Fibroblast of skin of left biceps (primary cell): Measurements from ENCODE around the gene SNN.

ENCODE experiments used
- DNase-seq, 2 experiments: peaks; one replicate each; pipeline ENCODE4 v3.0.0-alpha.2; 2013; ENCODE audit warnings: low read depth in 2 of 2

The SNN gene

GRCh38 chr16:11667221-11667823 lies 933 bp upstream of the SNN start:
- DNase-seq, result no peak

- DNase-seq, result no peak
Observed at GRCh38 chr16:11668623-11669379, 546 bp downstream of the SNN start.

- no peak for DNase-seq
Observed at GRCh38 chr16:11669380-11670146, 1.3 kb downstream of the SNN start.

GRCh38 chr16:11670171-11671131 lies 2.2 kb downstream of the SNN start:
- no peak for DNase-seq

GRCh38 chr16:11671271-11671670 lies 3.0 kb downstream of the SNN start:
- no peak for DNase-seq

- no peak for DNase-seq
Observed at GRCh38 chr16:11671676-11672075, 3.4 kb downstream of the SNN start.

GRCh38 chr16:11672206-11673090 lies 4.2 kb downstream of the SNN start:
- no peak for DNase-seq

- no peak for DNase-seq
Observed at GRCh38 chr16:11673091-11674000, 5.1 kb downstream of the SNN start.

GRCh38 chr16:11674001-11674817 lies 6.0 kb downstream of the SNN start:
- DNase-seq, result no peak

GRCh38 chr16:11674818-11675560 lies 6.7 kb downstream of the SNN start:
- no peak for DNase-seq

GRCh38 chr16:11675561-11676511 lies 7.6 kb downstream of the SNN start:
- no peak for DNase-seq

GRCh38 chr16:11676799-11677198 lies 8.5 kb downstream of the SNN start:
- no peak for DNase-seq

- no peak for DNase-seq
Observed at GRCh38 chr16:11677451-11677951, 9.2 kb downstream of the SNN start.

- DNase-seq, result no peak
Observed at GRCh38 chr16:11677959-11678881, 10.0 kb downstream of the SNN start.

- DNase-seq, result no peak
Observed at GRCh38 chr16:11679250-11679649, 11.0 kb downstream of the SNN start.
